CD1c-positive myeloid dendritic cell (primary cell): Measurements from ENCODE around the gene CTSC.
"Not testable (repeated sequence)": the region's sequence is repeated elsewhere in the genome, so short reads cannot be mapped to it uniquely, and the experiment has no call there.

ENCODE experiments used
- DNase-seq: peaks from one replicate; pipeline ENCODE4 v3.0.0-alpha.2; 2016; ENCODE audit errors: extremely low spot score

CTSC gene

GRCh38 chr11:88352139-88352538 is 14.6 kb upstream of the CTSC start:
- no peak for DNase-seq

- DNase-seq: no peak
These were observed 11.3 kb upstream of the CTSC start for GRCh38 chr11:88348870-88349269.

GRCh38 chr11:88345949-88346348 is 8.4 kb upstream of the CTSC start:
- DNase-seq: no peak

GRCh38 chr11:88345408-88345807 is 7.9 kb upstream of the CTSC start:
- DNase-seq: no peak

GRCh38 chr11:88344869-88345268 is 7.3 kb upstream of the CTSC start:
- no peak for DNase-seq

GRCh38 chr11:88341522-88342251 is 4.2 kb upstream of the CTSC start:
- no peak for DNase-seq

GRCh38 chr11:88340366-88340935 is 2.9 kb upstream of the CTSC start:
- DNase-seq: no peak

- peak; percentile 89 for DNase-seq
These were observed 592 bp upstream of the CTSC start for GRCh38 chr11:88337987-88338668.

GRCh38 chr11:88335284-88335683 is 2.3 kb downstream of the CTSC start:
- DNase-seq: no peak

GRCh38 chr11:88333862-88334261 is 3.7 kb downstream of the CTSC start:
- DNase-seq: no peak

GRCh38 chr11:88332851-88333250 is 4.7 kb downstream of the CTSC start:
- DNase-seq: no peak

- no peak for DNase-seq
These were observed 6.6 kb downstream of the CTSC start for GRCh38 chr11:88330826-88331428.

- DNase-seq: no peak
These were observed 7.8 kb downstream of the CTSC start for GRCh38 chr11:88329563-88330250.

GRCh38 chr11:88327462-88328143 is 9.9 kb downstream of the CTSC start:
- DNase-seq: peak; percentile 23

GRCh38 chr11:88327061-88327460 is 10.5 kb downstream of the CTSC start:
- peak; percentile 48 for DNase-seq

GRCh38 chr11:88326099-88326498 is 11.4 kb downstream of the CTSC start:
- no peak for DNase-seq

GRCh38 chr11:88324562-88325345 is 12.8 kb downstream of the CTSC start:
- DNase-seq: no peak

GRCh38 chr11:88322881-88323280 is 14.7 kb downstream of the CTSC start:
- DNase-seq: not testable (repeated sequence)

GRCh38 chr11:88321412-88321811 is 16.1 kb downstream of the CTSC start:
- DNase-seq: not testable (repeated sequence)

- peak; percentile 18 for DNase-seq
These were observed 17.4 kb downstream of the CTSC start for GRCh38 chr11:88320149-88320559.

GRCh38 chr11:88318017-88318416 is 19.5 kb downstream of the CTSC start:
- DNase-seq: no peak
